Adrenal gland (tissue), 5 donors: ENCODE data around the gene FSHB.

Experiments used
- CTCF ChIP-seq, 6 experiments: fragments of 450-650 bp in 4 of 6; fragments of 200-600 bp in 2 of 6; sonication (generic) in 1 of 6; IDR thresholded peaks; 1 replicate in 5 of 6; 2 replicates in 1 of 6; pipeline versions ENCODE4 v1.5.1 to v1.8.0; 2016 to 2021; ENCODE audit warnings: antibody characterized with exemption in 6 of 6, mild to moderate bottlenecking in 2 of 6, moderate library complexity in 1 of 6
- POLR2A ChIP-seq, 2 donors: fragments of 450-650 bp; IDR thresholded peaks; one replicate each; pipeline ENCODE4 v1.6.1; 2017; ENCODE audit warnings: antibody characterized with exemption in 2 of 2, mild to moderate bottlenecking in 2 of 2, moderate library complexity in 1 of 2
- donor health status: DM: no; HTN: no; CAD: no.

- TF ChIP-seq CTCF (IDR thresholded peaks at IDR 0.05): no peak
- TF ChIP-seq POLR2A (IDR thresholded peaks at IDR 0.05): no peak
These were observed 14.3 kb upstream of the FSHB start for GRCh38 chr11:30216534-30216933.
